HG03378 (cell line): ENCODE measurements around the gene FRAT1.
"Not testable (repeated sequence)": the region's sequence is repeated elsewhere in the genome, so short reads cannot be mapped to it uniquely, and the experiment has no call there.

Experiments
- ATAC-seq: cut with Tn5 transposase; IDR thresholded peaks from one replicate; pipeline ENCODE4 v1.9.1; 2021; ENCODE audit warnings: mild to moderate bottlenecking, moderate library complexity; ENCODE audit not compliant: unreplicated experiment

Gene FRAT1

DNA sequence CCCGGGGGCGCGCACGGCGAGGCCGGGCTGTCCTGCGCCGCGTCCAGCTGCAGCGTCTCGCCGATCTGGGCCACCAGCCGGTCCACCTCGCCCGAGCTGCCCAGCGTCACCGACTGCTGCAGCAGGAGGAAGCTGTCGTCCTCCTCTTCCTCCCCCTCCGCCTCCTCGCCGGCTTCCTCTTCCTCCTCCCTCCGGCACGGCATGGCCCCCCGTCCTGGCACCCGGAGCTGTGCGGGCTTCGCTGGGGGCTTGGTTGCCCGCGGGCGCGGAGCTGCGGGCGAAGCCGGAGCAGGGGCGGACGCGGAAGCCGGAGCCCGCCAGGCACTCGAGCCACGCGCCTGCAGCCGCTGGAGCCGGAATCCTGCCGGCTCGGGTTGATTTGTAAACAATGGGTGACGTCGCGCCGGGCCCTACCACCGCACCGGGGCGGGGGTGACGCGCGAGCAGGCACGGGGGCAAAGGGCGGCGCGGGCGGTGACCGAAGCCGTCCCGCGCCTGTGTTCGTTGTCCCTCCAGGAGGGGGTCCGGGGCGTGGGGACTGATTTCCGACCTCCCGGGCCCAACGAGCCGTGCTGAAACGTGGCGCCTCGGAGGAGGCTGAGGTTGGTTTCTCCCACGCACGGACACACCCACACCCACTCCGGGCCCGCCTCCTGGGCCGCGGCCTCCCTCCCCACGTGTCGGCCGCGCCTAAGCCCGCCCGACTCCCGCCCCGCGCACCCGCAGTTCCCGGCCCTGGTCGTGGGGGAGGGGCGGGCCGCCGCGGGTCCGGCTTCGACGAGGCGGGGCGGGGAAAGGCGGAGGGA, 15.5 kb downstream of the FRAT1 start, which contains the start of gene FRAT2:
FRAT2 (minus strand) TSS at position 360 of the 806 bp plus-strand sequence; CDS start at position 203, 157 bp downstream.
- peak; percentile 68 for ATAC-seq

DNA sequence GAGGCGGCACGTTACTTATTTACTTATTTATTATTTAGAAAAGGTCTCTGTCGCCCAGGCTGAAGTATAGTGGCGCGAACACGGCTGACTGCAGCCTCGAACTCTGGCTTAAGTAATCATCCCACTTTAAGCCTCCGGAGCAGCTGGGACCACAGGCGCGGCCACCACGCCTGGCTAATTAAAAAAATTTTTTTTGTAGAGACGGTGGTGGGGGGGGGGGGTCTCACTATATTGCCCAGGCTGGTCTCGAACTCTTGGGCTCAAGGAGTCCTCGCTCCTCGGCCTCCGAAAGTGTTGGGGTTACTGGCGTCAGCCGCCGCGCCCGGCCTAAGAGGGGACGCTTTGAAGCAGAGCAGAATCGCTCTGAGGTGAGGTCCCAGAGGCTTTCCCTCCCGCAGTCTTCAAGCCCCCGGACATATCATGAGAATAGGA, 16.1 kb downstream of the FRAT1 start:
- ATAC-seq, result peak; percentile 11

DNA sequence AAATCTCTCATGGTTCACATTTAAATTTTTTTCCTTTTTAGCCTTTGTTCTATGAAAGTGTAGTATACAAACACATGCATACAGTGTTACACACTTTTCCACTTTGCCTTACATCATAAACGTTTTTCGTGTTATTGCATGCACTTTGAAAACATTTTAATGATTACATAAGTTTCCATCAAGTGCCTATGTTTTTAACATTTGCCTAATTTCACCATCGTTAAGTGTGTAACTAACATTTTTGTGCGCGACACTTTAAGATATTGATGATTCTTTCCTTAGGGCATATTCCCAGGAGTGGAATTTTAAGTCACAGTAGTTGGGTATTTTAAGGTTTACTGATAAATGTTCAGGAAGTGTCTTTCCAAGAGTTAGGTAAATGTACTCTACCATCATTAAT, 16.9 kb downstream of the FRAT1 start:
- ATAC-seq, result no peak

DNA sequence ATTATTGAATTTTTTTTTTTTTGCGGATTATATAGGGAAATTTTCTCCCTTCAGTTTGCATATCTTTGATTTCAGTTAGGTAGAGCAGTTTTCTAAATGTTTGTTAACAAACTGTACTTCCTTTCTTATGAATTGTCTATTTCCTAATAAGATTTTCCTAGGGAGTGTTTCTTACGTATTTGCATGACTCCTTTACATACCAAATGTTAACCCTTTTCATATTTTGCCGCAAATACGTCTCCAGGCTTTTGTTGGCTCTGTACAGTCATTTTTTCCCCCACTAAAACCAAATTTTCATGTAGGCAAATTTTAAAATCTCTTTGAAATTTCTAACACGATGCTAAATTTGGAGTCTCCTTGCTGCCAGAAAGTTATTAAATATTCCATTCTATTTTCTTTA, 17.4 kb downstream of the FRAT1 start:
- no peak for ATAC-seq

DNA sequence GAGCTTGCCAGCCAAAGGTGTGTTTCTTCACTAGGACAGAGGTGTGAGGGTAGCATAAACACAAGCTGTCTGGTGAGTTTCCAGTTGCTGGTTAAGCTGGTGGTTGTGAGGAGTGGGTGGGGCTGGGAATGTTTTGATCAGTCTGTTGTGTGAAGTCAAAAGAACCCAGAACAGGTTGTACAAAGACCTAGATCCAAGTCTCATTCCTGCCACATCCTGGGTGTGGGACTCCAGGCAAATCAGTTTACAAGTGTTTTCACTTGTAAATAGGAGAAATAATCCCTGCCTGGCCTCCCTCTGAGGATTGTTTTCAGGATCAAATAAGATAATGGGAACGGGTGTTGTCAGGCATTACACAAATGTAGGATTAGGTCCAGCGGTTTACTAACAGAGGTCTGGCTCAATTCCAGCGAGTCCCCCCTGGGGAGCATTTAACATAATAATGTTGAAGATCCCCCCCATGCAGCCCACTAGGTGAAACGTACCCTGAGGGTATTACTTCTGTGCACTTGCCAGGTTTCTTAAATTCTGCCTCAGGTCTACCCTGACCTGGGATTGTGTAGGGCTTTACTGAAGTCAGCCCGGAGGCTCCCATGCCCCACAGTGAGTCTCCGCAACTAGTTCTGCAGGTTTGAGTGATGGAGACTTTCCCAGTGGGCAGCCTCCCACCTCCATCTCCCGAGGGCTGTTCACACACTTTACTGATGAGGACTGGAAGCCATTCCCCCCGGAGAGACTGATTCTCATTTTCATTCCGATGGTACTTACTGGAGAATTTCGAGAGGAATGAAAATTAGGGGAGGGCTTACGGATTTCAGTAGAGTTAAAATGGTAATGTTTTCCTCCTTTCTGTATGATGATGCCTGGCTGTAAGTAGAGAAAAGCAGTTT, 18.1 kb downstream of the FRAT1 start:
- no peak for ATAC-seq

DNA sequence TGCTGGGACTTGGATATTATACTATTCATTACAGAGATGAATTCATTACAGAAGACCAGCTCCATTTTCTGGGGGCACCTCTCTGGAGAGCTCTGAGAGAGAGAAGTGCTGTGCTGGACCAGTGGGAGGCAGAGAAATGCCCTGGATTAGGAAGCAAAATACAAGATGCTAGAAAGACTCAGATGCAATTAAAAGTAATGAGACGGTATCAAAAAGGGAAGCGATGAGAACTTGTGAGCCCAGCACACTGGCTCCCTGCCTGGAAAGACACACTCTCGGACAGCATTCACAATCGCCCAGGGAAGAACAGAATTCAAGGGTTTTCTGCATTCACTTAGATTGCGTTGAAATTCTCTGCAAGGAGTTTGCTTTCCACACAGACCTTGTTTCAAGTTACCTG, 19.0 kb downstream of the FRAT1 start:
- no peak for ATAC-seq

DNA sequence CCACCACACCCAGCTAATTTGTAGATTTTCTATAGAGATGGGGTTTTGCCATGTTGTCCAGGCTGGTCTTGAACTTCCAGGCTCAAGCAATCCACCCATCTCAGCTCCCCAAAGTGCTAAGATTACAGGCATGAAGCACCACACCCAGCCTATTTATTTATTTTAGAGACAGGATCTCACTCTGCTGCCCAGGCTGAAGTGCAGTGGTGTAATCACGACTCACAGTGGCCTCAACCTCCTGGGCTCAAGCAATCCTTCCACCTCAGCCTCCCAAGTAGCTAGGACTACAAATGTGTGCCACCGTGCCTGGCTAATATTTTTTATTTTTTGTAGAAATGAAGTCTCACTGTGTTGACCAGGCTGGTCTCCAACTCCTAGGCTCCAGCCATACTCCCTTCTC, 22.3 kb downstream of the FRAT1 start:
- ATAC-seq, result no peak

DNA sequence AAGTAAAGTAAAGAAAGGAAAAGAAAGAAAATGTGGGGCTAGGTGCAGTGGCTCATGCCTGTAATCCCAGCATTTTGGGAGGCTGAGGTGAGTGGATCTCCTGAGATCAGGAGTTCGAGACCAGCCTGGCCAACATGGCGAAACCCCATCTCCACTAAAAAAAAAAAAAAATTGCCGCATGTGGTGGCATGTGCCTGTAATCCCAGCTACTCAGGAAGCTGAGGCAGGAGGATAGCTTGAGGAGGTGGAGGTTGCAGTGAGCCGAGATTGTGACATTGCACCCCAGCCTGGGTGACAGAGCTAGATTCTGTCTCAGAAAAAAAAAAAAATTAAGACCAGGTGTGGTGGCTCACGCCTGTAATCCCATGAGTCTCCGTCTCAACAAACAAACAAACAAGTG, 24.6 kb downstream of the FRAT1 start:
- not testable (repeated sequence) for ATAC-seq

DNA sequence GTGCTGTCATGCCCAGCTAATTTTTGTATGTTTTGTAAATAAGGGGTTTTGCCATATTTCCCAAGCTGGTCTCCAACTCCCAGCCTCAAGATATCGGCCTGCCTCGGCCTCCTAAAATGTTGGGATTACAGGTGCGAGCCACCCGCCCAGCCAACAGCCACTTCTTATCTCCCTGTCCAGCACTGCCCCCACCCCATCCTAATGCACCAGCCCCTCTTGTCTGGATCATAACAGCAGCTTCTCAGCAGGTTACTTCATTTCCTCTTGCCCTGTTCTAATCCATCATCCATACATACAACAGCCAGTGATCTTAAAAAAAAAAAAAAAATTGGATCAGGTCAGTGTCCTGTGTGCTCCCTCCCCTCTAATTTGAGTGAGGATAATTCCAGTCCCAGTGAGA, 28.2 kb downstream of the FRAT1 start:
- ATAC-seq, result no peak

DNA sequence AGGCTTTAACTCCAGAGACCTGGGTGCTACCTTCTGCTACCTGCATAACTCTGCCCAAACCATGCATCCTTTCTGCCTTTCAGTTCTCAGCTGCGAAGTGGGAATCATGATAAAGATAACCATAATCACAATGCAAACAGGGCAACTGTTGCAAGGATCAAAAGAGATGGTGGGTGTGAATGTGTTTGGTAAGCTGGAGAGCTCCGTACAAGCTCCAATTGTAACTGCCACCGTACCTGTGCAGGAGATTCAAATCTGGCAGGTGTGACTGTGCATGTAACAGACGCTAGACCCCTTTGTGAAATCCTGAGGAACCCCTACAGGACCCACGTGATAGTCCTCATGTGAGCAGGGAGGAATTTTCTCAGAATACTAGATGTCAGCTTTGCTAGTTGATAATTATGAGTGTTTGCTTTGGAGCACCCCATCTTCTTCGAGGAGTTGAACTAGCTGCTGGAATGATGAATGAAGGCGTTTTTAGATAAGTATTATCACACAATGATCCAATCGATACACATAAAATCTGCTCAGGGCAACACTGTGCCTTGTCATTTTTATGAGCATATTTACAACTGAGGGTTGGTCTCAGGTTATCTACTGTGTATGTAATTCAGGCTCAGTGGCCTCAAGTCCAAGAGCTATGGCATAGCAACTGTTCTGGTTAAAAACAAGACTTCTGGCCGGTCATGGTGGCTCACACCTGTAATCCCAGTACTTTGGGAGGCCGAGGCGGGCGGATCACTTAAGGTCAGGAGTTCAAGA, 30.9 kb downstream of the FRAT1 start:
- no peak for ATAC-seq

DNA sequence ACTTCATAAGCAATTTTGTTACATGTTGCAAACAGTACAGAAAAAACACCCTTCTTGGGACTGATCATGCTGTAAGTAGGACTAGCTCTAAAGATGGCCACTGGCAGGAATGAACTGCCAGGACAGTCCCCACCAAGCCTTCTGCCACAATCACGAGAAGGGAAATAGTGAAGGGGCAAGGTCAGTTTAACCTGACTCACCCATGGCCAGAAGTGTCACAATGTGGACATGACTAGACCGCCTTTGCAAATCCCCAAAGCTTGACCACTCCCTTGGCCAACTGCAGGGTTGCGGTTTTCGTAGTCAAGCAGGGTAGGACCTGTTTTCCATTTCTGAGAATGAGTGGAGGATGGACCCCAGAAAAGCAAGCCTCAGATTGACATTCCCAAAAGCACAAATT, 34.9 kb downstream of the FRAT1 start:
- ATAC-seq, result no peak

DNA sequence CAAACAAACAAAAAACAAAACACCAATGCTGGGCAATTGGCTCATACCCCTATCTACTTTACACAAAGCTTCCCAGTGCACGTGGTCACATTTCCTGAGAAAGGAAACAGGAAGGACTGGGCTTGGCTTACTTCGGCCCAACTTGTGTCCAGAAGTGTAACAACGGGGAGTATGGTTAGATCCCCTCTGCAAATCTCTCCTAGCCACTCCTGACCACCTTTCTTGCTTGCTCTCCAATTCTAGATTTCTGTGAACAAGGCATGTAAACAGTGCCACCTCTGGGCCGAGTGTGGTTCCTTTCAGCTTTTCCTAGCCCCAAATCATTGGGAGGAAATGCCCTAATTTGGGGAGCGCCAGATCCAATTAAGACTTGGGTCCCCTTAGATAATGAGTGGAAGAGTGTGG, 36.5 kb downstream of the FRAT1 start:
- no peak for ATAC-seq

DNA sequence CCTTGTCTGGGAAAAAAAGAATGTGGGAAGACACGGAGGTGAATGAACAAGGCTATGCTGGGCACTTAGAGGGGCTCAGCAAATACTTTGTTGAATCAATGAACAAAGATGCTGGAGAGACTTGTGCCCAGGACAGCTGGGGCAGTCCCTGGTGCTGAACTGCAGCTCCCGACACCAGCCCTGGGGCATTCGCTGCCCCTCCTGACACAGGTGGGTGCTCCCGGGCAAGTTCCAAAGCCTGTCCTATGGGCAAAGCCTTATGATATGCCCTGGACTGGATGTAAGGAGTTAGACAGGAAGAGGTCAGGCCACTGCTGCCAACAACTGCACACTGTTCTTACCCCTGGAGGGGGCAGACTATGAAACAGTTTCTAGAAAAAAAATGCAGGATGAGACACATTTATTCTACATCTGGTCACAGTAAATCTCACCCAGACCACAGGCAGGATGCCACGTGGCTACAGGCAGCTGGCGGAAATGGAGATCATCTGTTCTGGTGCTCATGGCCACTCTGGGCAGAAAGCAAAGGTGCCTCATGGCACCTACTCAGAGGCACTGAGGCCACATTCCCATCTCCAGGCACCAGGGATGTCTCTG, 37.3 kb downstream of the FRAT1 start:
- ATAC-seq, result no peak

DNA sequence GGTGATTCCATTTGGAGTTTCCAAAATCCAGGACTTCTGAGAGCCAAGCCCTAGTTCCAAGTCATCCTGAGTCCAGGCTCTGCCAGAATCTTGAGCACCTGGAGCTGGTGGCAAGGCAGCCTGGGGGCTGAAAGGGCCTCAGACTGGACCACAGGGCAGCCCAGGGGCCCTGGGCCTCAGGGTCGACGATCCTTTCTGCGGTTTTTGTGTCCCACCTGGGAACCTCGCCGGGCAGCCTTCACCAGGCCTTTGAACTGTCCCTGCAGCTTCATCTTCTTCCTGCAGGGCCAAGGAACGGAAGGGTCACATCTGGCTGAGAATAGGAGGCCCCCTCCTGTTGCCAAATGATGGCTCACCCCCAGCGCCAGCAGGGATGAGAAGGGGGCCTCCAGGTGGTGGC, 37.8 kb downstream of the FRAT1 start:
- ATAC-seq, result no peak

DNA sequence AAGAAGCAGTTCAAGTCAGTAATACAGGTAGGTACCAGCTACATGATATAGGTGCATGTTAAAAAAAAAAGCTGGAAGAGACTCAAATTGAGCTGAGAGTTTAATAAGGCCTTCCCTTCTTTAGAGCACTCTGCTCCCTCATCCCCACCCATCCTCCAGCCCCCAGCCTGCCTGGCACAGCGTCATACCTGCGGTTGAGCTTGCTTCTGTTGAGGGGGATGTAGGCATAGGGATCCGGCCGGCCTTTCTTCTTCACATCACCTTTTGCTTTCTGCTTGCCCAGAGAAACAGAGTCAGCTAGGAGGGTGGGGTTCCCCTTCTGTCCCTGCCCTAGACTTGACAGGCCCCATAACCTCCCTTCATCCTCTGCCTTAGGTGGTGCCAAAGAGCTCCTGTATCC, 39.3 kb downstream of the FRAT1 start:
- ATAC-seq, result no peak

DNA sequence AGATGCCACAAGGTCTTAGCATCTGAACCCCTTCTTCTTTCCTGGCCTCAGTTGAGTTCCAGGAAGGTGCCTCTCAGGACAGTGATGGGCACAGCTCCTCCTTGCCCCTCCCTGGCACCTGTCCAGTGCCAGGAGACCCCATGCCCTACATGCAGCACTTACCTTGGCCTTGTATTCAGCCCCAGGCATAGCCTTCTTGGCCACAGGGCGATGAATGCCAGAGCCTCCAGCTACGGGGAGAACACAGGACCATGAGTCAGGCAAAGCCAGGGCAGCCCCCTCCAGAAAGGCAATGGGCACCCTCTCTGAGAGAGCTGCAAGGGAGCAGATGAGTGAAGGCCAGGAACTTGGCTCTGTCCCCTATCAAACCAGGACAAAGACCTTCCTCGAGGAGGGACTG, 39.7 kb downstream of the FRAT1 start:
- no peak for ATAC-seq

DNA sequence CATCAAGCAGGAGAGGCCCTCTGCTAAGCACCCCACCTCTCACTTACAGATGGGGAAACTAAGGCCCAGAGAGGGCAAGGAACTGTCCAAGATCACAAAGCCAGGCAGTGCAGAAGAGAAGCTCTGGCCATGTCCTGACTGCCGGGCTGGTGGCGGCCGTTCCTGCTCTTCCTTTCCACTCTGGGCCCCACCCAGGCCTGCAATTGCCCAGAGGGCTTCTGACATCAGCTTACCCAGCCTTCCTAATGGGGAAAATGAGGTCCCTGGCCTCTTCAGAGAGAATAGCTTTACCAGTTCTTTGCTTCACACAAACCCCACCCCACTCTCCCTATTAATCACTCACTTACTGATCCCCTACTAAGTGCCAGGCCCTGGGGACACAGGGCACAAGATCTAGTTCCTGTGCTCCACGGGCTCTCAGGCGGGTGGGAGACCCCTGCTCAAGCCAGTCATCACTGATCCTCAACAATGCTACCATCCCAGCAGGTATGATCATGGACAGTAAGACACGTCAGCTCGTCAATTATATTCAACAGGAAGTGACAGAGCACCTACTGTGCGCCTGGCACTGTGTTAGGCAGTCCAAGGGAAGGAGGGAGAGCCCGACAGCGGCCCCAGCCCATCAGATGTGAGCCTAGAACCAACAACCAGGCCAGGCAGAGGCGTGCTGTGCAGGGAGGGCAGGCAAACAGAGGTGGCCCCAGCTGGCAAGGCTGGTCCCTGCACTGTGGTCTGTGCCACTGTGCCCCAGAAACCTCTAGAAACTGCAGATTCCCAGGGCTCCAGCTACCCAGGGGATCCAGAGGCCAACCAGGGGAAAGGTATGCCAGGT, 41.9 kb downstream of the FRAT1 start:
- ATAC-seq, result no peak

DNA sequence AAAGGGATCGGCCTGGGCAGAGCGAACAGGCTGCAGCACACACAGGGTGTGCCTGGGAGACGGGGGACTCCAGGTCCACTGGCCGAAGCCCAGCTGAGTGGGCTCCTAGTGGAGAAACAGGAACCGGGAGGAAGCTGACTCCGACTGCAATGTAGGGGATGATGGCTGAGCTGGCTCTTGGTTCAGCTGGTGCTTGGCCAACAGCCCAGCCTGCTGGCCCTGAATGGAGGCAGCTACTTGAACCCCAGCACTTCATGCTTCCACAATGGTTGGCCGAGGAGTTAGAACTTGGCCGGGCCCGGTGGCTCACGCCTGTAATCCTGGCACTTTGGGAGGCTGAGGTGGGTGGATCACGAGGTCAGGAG, 42.4 kb downstream of the FRAT1 start:
- ATAC-seq, result no peak

DNA sequence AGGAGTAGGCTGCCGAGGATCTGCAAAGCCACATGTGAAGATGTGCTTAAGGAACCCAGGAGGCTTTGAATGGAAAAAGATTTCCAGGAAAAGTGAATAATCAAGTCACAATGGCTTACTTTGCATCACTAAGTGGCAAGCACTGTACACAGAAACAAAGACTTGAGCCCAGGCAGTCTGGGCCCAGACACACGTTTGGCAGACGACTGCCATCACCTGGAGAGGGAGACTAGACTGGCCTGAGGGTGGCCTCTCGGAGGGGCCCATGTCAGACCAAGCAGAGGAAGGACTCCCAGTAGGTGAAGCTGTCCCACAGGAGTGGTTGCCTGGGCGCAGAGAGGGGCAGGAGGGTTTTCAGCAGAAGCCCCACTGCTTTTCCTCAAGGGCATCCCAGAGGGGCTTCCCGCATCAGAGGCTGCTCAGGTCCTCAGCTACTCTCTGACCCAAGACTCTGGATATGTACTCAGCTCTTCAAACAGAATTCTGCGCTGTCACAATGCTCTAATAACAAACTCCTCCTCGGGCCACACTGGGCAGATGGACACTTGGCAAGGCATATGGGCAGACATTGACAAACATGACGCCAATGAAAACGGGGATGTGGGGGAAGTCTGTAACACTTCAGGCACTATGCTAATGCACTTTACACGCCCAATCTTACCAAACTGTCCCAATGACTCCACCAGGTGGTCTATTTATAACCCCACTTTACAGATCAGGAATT, 43.4 kb downstream of the FRAT1 start:
- ATAC-seq, result no peak
